ENCODE data around the gene TMEM11. TPM values are rescaled to one million over a fixed set of nuclear protein-coding genes. Genes with fewer than 3 reads are reported as not detected.
A peak's percentile ranks its signal among the peaks of the same experiment; 100 is the strongest.

Gene TMEM11
- polyA plus RNA-seq, 3 donors = 25.7 to 68.1 (median 59.5) TPM

DNA sequence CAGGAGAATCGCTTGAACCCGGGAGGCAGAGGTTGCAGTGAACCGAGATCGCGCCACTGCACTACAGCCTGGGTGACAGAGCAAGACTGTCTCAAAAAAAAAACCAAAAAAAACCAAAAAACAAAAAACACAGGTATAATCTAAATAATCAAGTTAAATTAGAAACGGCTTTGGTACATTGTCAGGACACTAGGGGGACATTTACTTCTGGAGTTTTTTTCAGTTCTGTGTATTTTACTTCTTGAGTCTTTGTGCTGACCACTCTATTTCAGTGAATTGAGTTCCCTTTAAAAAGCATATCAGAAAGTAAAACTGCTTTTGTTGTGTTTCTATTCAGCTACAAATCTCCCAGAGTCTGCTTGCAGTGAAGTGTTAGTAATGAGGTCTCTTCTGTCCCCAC lies 50.9 kb downstream of the TMEM11 start:
- Histone ChIP-seq H3K79me2 (ENCODE audit: insufficient read depth, low read length) (peaks cover 72% of the 10 kb centered on the region), H3K9me3 (replicated peaks in 1 of 2; ENCODE audit: control insufficient read depth in 1 of 2, insufficient read depth in 1 of 2, low read length in 2 of 2) (no peaks in the 10 kb centered on the region), H2AFZ (ENCODE audit: insufficient read depth, low read depth, low read length, poor library complexity, severe bottlenecking) (no peak overlapping the region), H3K9ac (ENCODE audit: insufficient read depth, low read length, poor library complexity, severe bottlenecking) (no peak overlapping the region), H3K4me2 (replicated peaks; ENCODE audit: extremely low read depth, low read length, poor library complexity, severe bottlenecking) (no peak overlapping the region), H4K20me1 (ENCODE audit: insufficient read depth, low read length) (peaks cover 2% of the 10 kb centered on the region), H3K27ac (ENCODE audit: low read depth in 1 of 2, low read length in 2 of 2) (peak overlapping the region in 1 of 2 donors; percentile 6), H3K4me1 (ENCODE audit: control insufficient read depth in 1 of 2, insufficient read depth in 2 of 2, low read length in 2 of 2) (peaks cover 4 to 24% of the 10 kb centered on the region in 2 donors), H3K4me3 (replicated peaks in 1 of 3; ENCODE audit: low read depth in 2 of 3, low read length in 3 of 3) (no peak overlapping the region), H3K27me3 (ENCODE audit: control insufficient read depth in 2 of 2, insufficient read depth in 2 of 2, low read length in 2 of 2) (no peaks in the 10 kb centered on the region), H3K36me3 (replicated peaks in 1 of 2; ENCODE audit: control insufficient read depth in 1 of 2, insufficient read depth in 2 of 2, low read length in 2 of 2) (peaks cover 0 to 6% of the 10 kb centered on the region in 2 donors)
- H3K4me1 Mint-ChIP-seq = peaks cover 51% of the 10 kb centered on the region
- H3K9me3 Mint-ChIP-seq = no peaks in the 10 kb centered on the region
- H3K27ac Mint-ChIP-seq = peak overlapping the region in 1 of 7 donors; percentile 35
- H3K27me3 Mint-ChIP-seq (ENCODE audit: low read depth in 3 of 3) = peaks cover 0 to 1% (median 1%) of the 10 kb centered on the region in 3 donors
- intact Hi-C loops (cut with micrococcal nuclease) = no loop called here
- no peak overlapping the region for H3K4me3 Mint-ChIP-seq
- H3K36me3 Mint-ChIP-seq = peaks cover under 1 to 28% of the 10 kb centered on the region in 2 donors
- DNase-seq = no peak
- TF ChIP-seq, protein P1, sequence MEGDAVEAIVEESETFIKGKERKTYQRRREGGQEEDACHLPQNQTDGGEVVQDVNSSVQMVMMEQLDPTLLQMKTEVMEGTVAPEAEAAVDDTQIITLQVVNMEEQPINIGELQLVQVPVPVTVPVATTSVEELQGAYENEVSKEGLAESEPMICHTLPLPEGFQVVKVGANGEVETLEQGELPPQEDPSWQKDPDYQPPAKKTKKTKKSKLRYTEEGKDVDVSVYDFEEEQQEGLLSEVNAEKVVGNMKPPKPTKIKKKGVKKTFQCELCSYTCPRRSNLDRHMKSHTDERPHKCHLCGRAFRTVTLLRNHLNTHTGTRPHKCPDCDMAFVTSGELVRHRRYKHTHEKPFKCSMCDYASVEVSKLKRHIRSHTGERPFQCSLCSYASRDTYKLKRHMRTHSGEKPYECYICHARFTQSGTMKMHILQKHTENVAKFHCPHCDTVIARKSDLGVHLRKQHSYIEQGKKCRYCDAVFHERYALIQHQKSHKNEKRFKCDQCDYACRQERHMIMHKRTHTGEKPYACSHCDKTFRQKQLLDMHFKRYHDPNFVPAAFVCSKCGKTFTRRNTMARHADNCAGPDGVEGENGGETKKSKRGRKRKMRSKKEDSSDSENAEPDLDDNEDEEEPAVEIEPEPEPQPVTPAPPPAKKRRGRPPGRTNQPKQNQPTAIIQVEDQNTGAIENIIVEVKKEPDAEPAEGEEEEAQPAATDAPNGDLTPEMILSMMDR (IDR thresholded peaks at IDR 0.05) = no peak
- 100% methylated on average over 1 of the region's 6 CpGs for WGBS (ENCODE audit: insufficient coverage)

DNA sequence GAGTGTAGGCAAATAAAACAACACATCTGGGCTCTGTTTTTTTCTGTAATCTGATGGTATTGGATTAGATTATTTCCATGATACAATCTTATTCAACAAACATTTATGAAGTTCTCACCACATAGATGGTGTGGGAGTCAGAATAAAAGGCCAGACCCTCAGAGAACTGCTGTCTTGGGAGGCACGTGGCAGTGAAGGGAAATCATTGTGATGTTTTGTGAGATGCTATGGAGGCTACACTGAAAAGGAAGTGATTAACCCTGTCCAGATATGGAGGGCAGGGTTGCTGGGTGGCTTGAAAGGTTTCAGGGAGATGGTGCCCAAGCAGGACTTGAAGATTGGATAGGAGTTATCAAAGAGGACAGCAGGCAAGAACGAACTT lies 51.6 kb downstream of the TMEM11 start:
- DNase-seq = no peak
- peak overlapping the region in 2 of 7 donors; percentile 6 to 77 for H3K27ac Mint-ChIP-seq

More for the DNA sequence above, 51.6 kb downstream of the TMEM11 start:
- Histone ChIP-seq H3K27me3 (ENCODE audit: control insufficient read depth in 2 of 2, insufficient read depth in 2 of 2, low read length in 2 of 2) (no peaks in the 10 kb centered on the region), H3K4me2 (replicated peaks; ENCODE audit: extremely low read depth, low read length, poor library complexity, severe bottlenecking) (no peak overlapping the region), H3K36me3 (replicated peaks in 1 of 2; ENCODE audit: control insufficient read depth in 1 of 2, insufficient read depth in 2 of 2, low read length in 2 of 2) (peaks cover 0 to 6% of the 10 kb centered on the region in 2 donors), H3K4me3 (replicated peaks in 1 of 3; ENCODE audit: low read depth in 2 of 3, low read length in 3 of 3) (no peak overlapping the region), H4K20me1 (ENCODE audit: insufficient read depth, low read length) (no peaks in the 10 kb centered on the region), H2AFZ (ENCODE audit: insufficient read depth, low read depth, low read length, poor library complexity, severe bottlenecking) (no peak overlapping the region), H3K9me3 (replicated peaks in 1 of 2; ENCODE audit: control insufficient read depth in 1 of 2, insufficient read depth in 1 of 2, low read length in 2 of 2) (no peaks in the 10 kb centered on the region), H3K9ac (ENCODE audit: insufficient read depth, low read length, poor library complexity, severe bottlenecking) (no peak overlapping the region), H3K4me1 (ENCODE audit: control insufficient read depth in 1 of 2, insufficient read depth in 2 of 2, low read length in 2 of 2) (peaks cover 4 to 24% of the 10 kb centered on the region in 2 donors), H3K79me2 (ENCODE audit: insufficient read depth, low read length) (peaks cover 69% of the 10 kb centered on the region), H3K27ac (ENCODE audit: low read depth in 1 of 2, low read length in 2 of 2) (no peak overlapping the region)
- WGBS (ENCODE audit: insufficient coverage) = 100% methylated on average over 1 of the region's 2 CpGs
- TF ChIP-seq, protein P1 (IDR thresholded peaks at IDR 0.05) = no peak
- Mint-ChIP-seq H3K4me3 (no peak overlapping the region), H3K9me3 (peaks cover 0 to 3% (median 0%) of the 10 kb centered on the region in 7 donors), H3K36me3 (peaks cover 0 to 25% of the 10 kb centered on the region in 2 donors), H3K27me3 (ENCODE audit: low read depth in 3 of 3) (peaks cover 0 to 1% (median 1%) of the 10 kb centered on the region in 3 donors), H3K4me1 (peaks cover 52% of the 10 kb centered on the region)
- intact Hi-C loops (cut with micrococcal nuclease) = no loop called here

Data from CD14-positive monocyte (primary cell).